Neuronal stem cell (in vitro differentiated cells): Measurements from ENCODE around the gene DUSP14.

Experiments used
- DNase-seq: peaks from one replicate; pipeline ENCODE4 v3.0.0-alpha.2; 2013; ENCODE audit warnings: low spot score
- H2AFZ ChIP-seq: one replicate; pipeline ENCODE4 v1.6.1; 2013; ENCODE audit warnings: mild to moderate bottlenecking, low read length, inconsistent platforms
- H2AK5ac ChIP-seq: 2 replicates; pipeline ENCODE4 v1.6.1; 2013; ENCODE audit warnings: low read depth, mild to moderate bottlenecking, inconsistent platforms, low read length, moderate library complexity, mixed read lengths
- H2BK120ac ChIP-seq: 2 replicates; pipeline ENCODE4 v1.6.1; 2013; ENCODE audit warnings: low read depth, mild to moderate bottlenecking, inconsistent platforms, low read length, moderate library complexity, mixed read lengths
- H2BK12ac ChIP-seq: one replicate; pipeline ENCODE4 v1.6.1; 2013; ENCODE audit warnings: low read length, inconsistent platforms
- H2BK15ac ChIP-seq: 2 replicates; pipeline ENCODE4 v1.6.1; 2013; ENCODE audit warnings: mild to moderate bottlenecking, low read length, inconsistent platforms, mixed read lengths
- H2BK5ac ChIP-seq: one replicate; pipeline ENCODE4 v1.6.1; 2013; ENCODE audit warnings: inconsistent platforms, mild to moderate bottlenecking, low read length, moderate library complexity
- H3K14ac ChIP-seq: one replicate; pipeline ENCODE4 v1.6.1; 2013; ENCODE audit warnings: low read length, inconsistent platforms
- H3K18ac ChIP-seq: 2 replicates; pipeline ENCODE4 v1.6.1; 2013; ENCODE audit warnings: low read length, inconsistent platforms
- H3K23ac ChIP-seq: 2 replicates; pipeline ENCODE4 v1.6.1; 2013; ENCODE audit warnings: low read depth, mild to moderate bottlenecking, mixed read lengths, low read length, inconsistent platforms; ENCODE audit not compliant: poor library complexity
- H3K27ac ChIP-seq: replicated peaks from 3 replicates; pipeline ENCODE4 v1.5.1; 2013; ENCODE audit warnings: low read length, inconsistent platforms
- H3K27me3 ChIP-seq, 3 experiments: 2 replicates each; pipeline ENCODE4 v1.6.1; 2013; ENCODE audit warnings: low read length in 3 of 3, mild to moderate bottlenecking in 2 of 3, inconsistent platforms in 1 of 3, low read depth in 1 of 3, mixed read lengths in 1 of 3, moderate library complexity in 1 of 3; ENCODE audit not compliant: control insufficient read depth in 3 of 3, insufficient read depth in 3 of 3
- H3K36me3 ChIP-seq, 2 donors: replicated peaks in 1 of 2; 2 replicates each; pipeline ENCODE4 v1.6.1; 2013; ENCODE audit warnings: low read length in 2 of 2; ENCODE audit not compliant: control insufficient read depth in 2 of 2, insufficient read depth in 2 of 2
- H3K4ac ChIP-seq: 2 replicates; pipeline ENCODE4 v1.6.1; 2013; ENCODE audit warnings: inconsistent platforms, mild to moderate bottlenecking, low read length, moderate library complexity
- H3K4me1 ChIP-seq, 2 donors: 1 replicate in 1 of 2; 2 replicates in 1 of 2; pipeline ENCODE4 v1.6.1; 2013; ENCODE audit warnings: low read length in 2 of 2, low read depth in 1 of 2; ENCODE audit not compliant: control insufficient read depth in 2 of 2, insufficient read depth in 1 of 2
- H3K4me2 ChIP-seq: one replicate; pipeline ENCODE4 v1.6.1; 2013; ENCODE audit warnings: mild to moderate bottlenecking, low read length, inconsistent platforms; ENCODE audit not compliant: insufficient read depth, poor library complexity, severe bottlenecking
- H3K4me3 ChIP-seq, 2 donors: 2 replicates each; pipeline ENCODE4 v1.5.1; 2013; ENCODE audit warnings: low read length in 2 of 2, mild to moderate bottlenecking in 2 of 2, inconsistent platforms in 1 of 2, moderate library complexity in 1 of 2
- H3K79me1 ChIP-seq: one replicate; pipeline ENCODE4 v1.6.1; 2013; ENCODE audit warnings: low read depth, mild to moderate bottlenecking, inconsistent platforms, low read length, moderate library complexity
- H3K9ac ChIP-seq: one replicate; pipeline ENCODE4 v1.6.1; 2013; ENCODE audit warnings: mild to moderate bottlenecking, low read depth, low read length, inconsistent platforms; ENCODE audit not compliant: poor library complexity
- H3K9me3 ChIP-seq, 2 donors: replicated peaks in 1 of 2; 2 replicates each; pipeline versions ENCODE3 to v1.6.1; 2013; ENCODE audit warnings: low read length in 2 of 2, mild to moderate bottlenecking in 2 of 2, inconsistent platforms in 1 of 2, low read depth in 1 of 2, mixed read lengths in 1 of 2, moderate library complexity in 1 of 2; ENCODE audit not compliant: control insufficient read depth in 2 of 2, insufficient read depth in 1 of 2
- H4K8ac ChIP-seq: one replicate; pipeline ENCODE4 v1.6.1; 2013; ENCODE audit warnings: low read depth, mild to moderate bottlenecking, inconsistent platforms, low read length, moderate library complexity
- H4K91ac ChIP-seq: one replicate; pipeline ENCODE4 v1.6.1; 2013; ENCODE audit warnings: low read length, low read depth, mild to moderate bottlenecking, inconsistent platforms; ENCODE audit not compliant: poor library complexity
- WGBS, 2 donors: extraction: QIAGEN DNeasy Blood & Tissue Kit; methylation state at CpG; one replicate each; pipeline ENCODE4 v1.1.7; 2013; ENCODE audit warnings: missing lambda C conversion rate in 2 of 2, mixed read lengths in 1 of 2; ENCODE audit not compliant: insufficient read length in 2 of 2, insufficient replicate concordance in 1 of 2; ENCODE audit errors: extremely low coverage in 2 of 2; 5-methylcytosine and 5-hydroxymethylcytosine counted together

The DUSP14 gene

DNA sequence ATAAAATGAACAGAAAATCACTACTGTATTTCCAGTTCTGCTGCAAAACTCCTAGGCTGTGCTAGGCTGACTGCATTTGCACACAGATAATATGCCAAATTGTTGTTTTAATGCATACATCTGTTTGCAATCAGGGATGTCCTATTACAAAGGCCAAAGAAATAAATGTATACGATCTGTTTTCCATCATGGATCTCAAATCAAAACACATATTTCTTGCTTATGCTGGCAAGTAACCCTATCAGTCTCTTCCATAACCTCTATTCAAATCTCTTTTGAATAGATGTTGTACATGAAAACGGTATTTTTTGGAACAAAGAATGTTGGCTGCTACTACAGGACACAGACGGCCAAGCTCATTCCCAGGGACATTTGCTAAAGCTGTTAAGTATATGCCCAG lies 56.6 kb downstream of the DUSP14 start:
- WGBS, 2 donors, result no CpG with 5 or more reads among the region's 3 CpGs

DNA sequence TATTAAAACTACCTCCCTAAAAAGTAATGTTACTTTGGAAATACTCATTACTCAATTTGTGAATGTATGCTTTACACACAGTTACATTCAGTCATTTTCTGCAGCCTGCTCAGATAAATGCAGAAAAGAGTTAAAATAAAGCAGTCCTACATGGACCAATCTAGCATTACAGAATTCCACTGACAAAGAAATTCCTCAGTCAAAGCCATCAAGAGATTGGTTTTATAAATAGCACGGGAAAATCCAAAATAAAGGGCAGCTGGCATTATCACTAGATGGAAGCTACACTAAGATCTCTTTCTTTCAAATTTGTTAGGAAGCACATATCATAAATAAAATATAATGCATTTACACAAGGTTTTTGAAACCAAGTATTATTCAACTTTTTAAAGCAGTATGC lies 58.3 kb downstream of the DUSP14 start:
- Histone ChIP-seq H3K27me3 (no peaks in the 10 kb centered on the region), H3K9ac (no peak overlapping the region), H3K27ac (no peak overlapping the region), H3K23ac (no peak overlapping the region), H3K4ac (no peak overlapping the region), H4K8ac (no peak overlapping the region), H2BK12ac (no peak overlapping the region), H3K9me3 (no peaks in the 10 kb centered on the region), H2BK15ac (no peak overlapping the region), H3K14ac (no peak overlapping the region), H3K4me1 (peaks cover 0 to 1% of the 10 kb centered on the region in 2 donors), H2AK5ac (no peak overlapping the region), H3K18ac (no peak overlapping the region), H2AFZ (no peak overlapping the region), H3K4me3 (no peak overlapping the region), H2BK120ac (no peak overlapping the region), H2BK5ac (no peak overlapping the region), H3K79me1 (no peaks in the 10 kb centered on the region), H3K36me3 (peaks cover 1 to 63% of the 10 kb centered on the region in 2 donors), H4K91ac (no peak overlapping the region), H3K4me2 (no peak overlapping the region)
- no peak for DNase-seq
- WGBS, 2 donors, result no CpG with 5 or more reads among the region's 1 CpG

More for the DNA sequence above, 56.6 kb downstream of the DUSP14 start:
- Histone ChIP-seq H3K27ac (no peak overlapping the region), H3K27me3 (no peaks in the 10 kb centered on the region), H2BK15ac (no peak overlapping the region), H3K36me3 (peaks cover 2 to 64% of the 10 kb centered on the region in 2 donors), H2AFZ (no peak overlapping the region), H3K4me3 (no peak overlapping the region), H3K23ac (no peak overlapping the region), H4K8ac (no peak overlapping the region), H3K9ac (no peak overlapping the region), H2BK120ac (no peak overlapping the region), H3K4me2 (no peak overlapping the region), H3K4ac (no peak overlapping the region), H2BK5ac (no peak overlapping the region), H2BK12ac (no peak overlapping the region), H2AK5ac (no peak overlapping the region), H4K91ac (no peak overlapping the region), H3K14ac (no peak overlapping the region), H3K18ac (no peak overlapping the region), H3K4me1 (peaks cover 6 to 7% of the 10 kb centered on the region in 2 donors), H3K9me3 (no peaks in the 10 kb centered on the region), H3K79me1 (no peaks in the 10 kb centered on the region)
- no peak for DNase-seq

GRCh38 chr17:37551788-37552187 lies 62.1 kb downstream of the DUSP14 start:
- Histone ChIP-seq H3K9ac (no peak overlapping the region), H3K18ac (no peak overlapping the region), H3K27me3 (no peaks in the 10 kb centered on the region), H3K4me2 (no peak overlapping the region), H2BK12ac (no peak overlapping the region), H3K4ac (no peak overlapping the region), H2BK5ac (no peak overlapping the region), H3K36me3 (peaks cover 7 to 73% of the 10 kb centered on the region in 2 donors), H2BK120ac (no peak overlapping the region), H3K23ac (no peak overlapping the region), H4K8ac (no peak overlapping the region), H3K4me1 (peaks cover 0 to 1% of the 10 kb centered on the region in 2 donors), H2AFZ (no peak overlapping the region), H2AK5ac (no peak overlapping the region), H4K91ac (no peak overlapping the region), H3K14ac (no peak overlapping the region), H2BK15ac (no peak overlapping the region), H3K27ac (no peak overlapping the region), H3K4me3 (no peak overlapping the region), H3K9me3 (no peaks in the 10 kb centered on the region), H3K79me1 (no peaks in the 10 kb centered on the region)
- WGBS, 2 donors, result no CpG with 5 or more reads among the region's 3 CpGs
- no peak for DNase-seq

DNA sequence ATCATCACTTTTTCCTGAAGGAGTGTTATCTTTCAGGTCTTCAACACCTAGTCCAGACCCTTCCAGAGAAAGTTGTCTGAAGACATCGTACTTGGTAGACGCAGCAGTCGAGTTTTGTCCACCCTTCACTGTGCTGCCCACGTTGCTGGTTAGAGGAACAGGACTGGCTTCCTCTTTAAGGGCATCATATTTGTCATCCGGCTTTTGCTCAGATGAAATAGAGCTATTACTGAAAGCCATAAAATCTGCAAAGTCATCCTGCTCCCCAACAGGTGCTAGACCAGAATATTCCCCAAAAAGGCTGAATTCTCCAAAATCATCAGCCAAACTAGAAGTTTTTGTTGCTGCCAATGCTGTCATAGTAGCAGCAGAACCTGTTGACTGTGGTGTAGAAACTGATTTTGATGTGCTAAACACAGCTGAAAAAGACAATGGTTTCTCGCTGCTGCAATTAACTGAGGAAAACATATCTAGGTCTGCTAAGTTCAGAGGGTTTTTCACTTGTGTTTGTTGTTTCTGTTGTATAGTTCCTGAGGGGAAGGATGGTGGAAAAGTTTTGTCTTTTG lies 63.8 kb downstream of the DUSP14 start:
- no peak overlapping the region for H2BK120ac ChIP-seq
- H4K8ac ChIP-seq, result no peak overlapping the region
- no peak overlapping the region for H3K4me2 ChIP-seq
- H3K27me3 ChIP-seq, result no peaks in the 10 kb centered on the region
- H3K9me3 ChIP-seq, result no peaks in the 10 kb centered on the region
- no peak overlapping the region for H3K14ac ChIP-seq
- H3K9ac ChIP-seq, result no peak overlapping the region
- no peak overlapping the region for H2AK5ac ChIP-seq
- H2BK15ac ChIP-seq, result no peak overlapping the region
- peaks cover 9 to 90% of the 10 kb centered on the region in 2 donors for H3K36me3 ChIP-seq
- no peak overlapping the region for H3K4me3 ChIP-seq
- no peak overlapping the region for H2AFZ ChIP-seq
- H3K27ac ChIP-seq, result no peak overlapping the region
- no peaks in the 10 kb centered on the region for H3K4me1 ChIP-seq
- no peak overlapping the region for H3K18ac ChIP-seq
- WGBS, 2 donors, result no CpG with 5 or more reads among the region's 6 CpGs
- no peak overlapping the region for H3K23ac ChIP-seq
- DNase-seq, result no peak
- H4K91ac ChIP-seq, result no peak overlapping the region
- H3K4ac ChIP-seq, result no peak overlapping the region
- no peak overlapping the region for H2BK12ac ChIP-seq
- no peaks in the 10 kb centered on the region for H3K79me1 ChIP-seq
- H2BK5ac ChIP-seq, result no peak overlapping the region
